SK-N-SH treated with all-trans-retinoic acid at 6 μM for 48 hours (cell line): Measurements from ENCODE around the gene AP5Z1.

Source experiments
- ATAC-seq: fragments of 200-7000 bp; cut with Tn5 transposase; 3 replicates; pipeline ENCODE4 v1.9.1; 2020; ENCODE audit warnings: mild to moderate bottlenecking, moderate library complexity
- ARNTL ChIP-seq: fragments of 450-650 bp; formaldehyde crosslinking; IDR thresholded peaks from 2 replicates; pipeline ENCODE4 v1.5.0; 2020; ENCODE audit warnings: low read depth, mild to moderate bottlenecking, moderate library complexity, borderline replicate concordance
- BACH2 ChIP-seq: fragments of 250-450 bp; sonication (Bioruptor Pico); IDR thresholded peaks from 2 replicates; pipeline ENCODE4 v1.9.0; 2021; ENCODE audit warnings: mild to moderate bottlenecking, borderline replicate concordance
- CREB5 ChIP-seq: fragments of 250-450 bp; sonication (Bioruptor Pico); IDR thresholded peaks from 2 replicates; pipeline ENCODE4 v1.5.1; 2020; ENCODE audit warnings: low read depth, mild to moderate bottlenecking, moderate library complexity
- CSDC2 ChIP-seq: fragments of 250-450 bp; sonication (Bioruptor Pico); IDR thresholded peaks from 2 replicates; pipeline ENCODE4 v1.5.0; 2020; ENCODE audit warnings: mild to moderate bottlenecking, moderate library complexity
- ESRRG ChIP-seq: fragments of 250-450 bp; sonication (Bioruptor Pico); IDR thresholded peaks from 2 replicates; pipeline ENCODE4 v1.6.1; 2021; ENCODE audit warnings: mild to moderate bottlenecking
- ISL1 ChIP-seq: fragments of 250-450 bp; sonication (Bioruptor Pico); IDR thresholded peaks from 2 replicates; pipeline ENCODE4 v2.1.2; 2022; ENCODE audit warnings: mild to moderate bottlenecking, moderate library complexity
- PATZ1 ChIP-seq: fragments of 250-450 bp; sonication (Bioruptor Pico); IDR thresholded peaks from 2 replicates; pipeline ENCODE4 v1.8.0; 2020; ENCODE audit warnings: mild to moderate bottlenecking, moderate library complexity, borderline replicate concordance
- PPARA ChIP-seq: fragments of 250-450 bp; sonication (Bioruptor Pico); IDR thresholded peaks from 2 replicates; pipeline ENCODE4 v1.5.0; 2020; ENCODE audit warnings: mild to moderate bottlenecking, borderline replicate concordance
- RARB ChIP-seq: fragments of 250-450 bp; sonication (Bioruptor Pico); IDR thresholded peaks from 2 replicates; pipeline ENCODE4 v1.8.0; 2021; ENCODE audit warnings: mild to moderate bottlenecking, moderate library complexity
- SNAI2 ChIP-seq: fragments of 250-450 bp; sonication (Bioruptor Pico); IDR thresholded peaks from 2 replicates; pipeline ENCODE4 v1.5.0; 2020; ENCODE audit warnings: mild to moderate bottlenecking, moderate library complexity
- TCF4 ChIP-seq: fragments of 250-450 bp; sonication (Bioruptor Pico); IDR thresholded peaks from 2 replicates; pipeline ENCODE4 v1.8.0; 2021; ENCODE audit warnings: mild to moderate bottlenecking, moderate library complexity, borderline replicate concordance
- TOX ChIP-seq: fragments of 250-450 bp; sonication (Bioruptor Pico); IDR thresholded peaks from 2 replicates; pipeline ENCODE4 v1.8.0; 2021; ENCODE audit warnings: mild to moderate bottlenecking, moderate library complexity, borderline replicate concordance
- TSHZ2 ChIP-seq: fragments of 250-450 bp; sonication (Bioruptor Pico); IDR thresholded peaks from 2 replicates; pipeline ENCODE4 v1.5.0; 2020; ENCODE audit warnings: mild to moderate bottlenecking, moderate library complexity
- ZC3H10 ChIP-seq: fragments of 250-450 bp; sonication (Bioruptor Pico); IDR thresholded peaks from 2 replicates; pipeline ENCODE4 v1.5.1; 2021; ENCODE audit warnings: mild to moderate bottlenecking, moderate library complexity
- ZFP3 ChIP-seq: fragments of 250-450 bp; sonication (Bioruptor Pico); IDR thresholded peaks from 2 replicates; pipeline ENCODE4 v1.5.0; 2020; ENCODE audit warnings: mild to moderate bottlenecking, moderate library complexity
- ZFP30 ChIP-seq: fragments of 450-650 bp; formaldehyde crosslinking; IDR thresholded peaks from 2 replicates; pipeline ENCODE4 v1.5.0; 2022; ENCODE audit warnings: mild to moderate bottlenecking, moderate library complexity
- ZNF565 ChIP-seq: fragments of 450-650 bp; formaldehyde crosslinking; conservative IDR thresholded peaks from 2 replicates; pipeline ENCODE4 v1.5.0; 2020; ENCODE audit warnings: low read depth, mild to moderate bottlenecking, moderate library complexity
- ZNF70 ChIP-seq: fragments of 450-650 bp; formaldehyde crosslinking; IDR thresholded peaks from 2 replicates; pipeline ENCODE4 v1.5.0; 2020; ENCODE audit warnings: mild to moderate bottlenecking, moderate library complexity
- TF ChIP-seq, protein P1 (sequence below): fragments of 250-450 bp; sonication (Bioruptor Pico); IDR thresholded peaks from 2 replicates; pipeline ENCODE4 v1.8.0; 2021; ENCODE audit warnings: low read depth, mild to moderate bottlenecking, moderate library complexity, borderline replicate concordance
- TF ChIP-seq, protein P2 (sequence below): fragments of 250-450 bp; sonication (Bioruptor Pico); IDR thresholded peaks from 2 replicates; pipeline ENCODE4 v1.5.1; 2021; ENCODE audit warnings: mild to moderate bottlenecking, moderate library complexity

The AP5Z1 gene

GRCh38 chr7:4772306-4772705 is 3.1 kb upstream of the AP5Z1 start (continued):
- TF ChIP-seq TSHZ2 (CRISPR knock-in tag) = no peak
- no peak for TF ChIP-seq ARNTL (CRISPR knock-in tag)

- no peak for TF ChIP-seq ZNF565
- TF ChIP-seq, protein P1, sequence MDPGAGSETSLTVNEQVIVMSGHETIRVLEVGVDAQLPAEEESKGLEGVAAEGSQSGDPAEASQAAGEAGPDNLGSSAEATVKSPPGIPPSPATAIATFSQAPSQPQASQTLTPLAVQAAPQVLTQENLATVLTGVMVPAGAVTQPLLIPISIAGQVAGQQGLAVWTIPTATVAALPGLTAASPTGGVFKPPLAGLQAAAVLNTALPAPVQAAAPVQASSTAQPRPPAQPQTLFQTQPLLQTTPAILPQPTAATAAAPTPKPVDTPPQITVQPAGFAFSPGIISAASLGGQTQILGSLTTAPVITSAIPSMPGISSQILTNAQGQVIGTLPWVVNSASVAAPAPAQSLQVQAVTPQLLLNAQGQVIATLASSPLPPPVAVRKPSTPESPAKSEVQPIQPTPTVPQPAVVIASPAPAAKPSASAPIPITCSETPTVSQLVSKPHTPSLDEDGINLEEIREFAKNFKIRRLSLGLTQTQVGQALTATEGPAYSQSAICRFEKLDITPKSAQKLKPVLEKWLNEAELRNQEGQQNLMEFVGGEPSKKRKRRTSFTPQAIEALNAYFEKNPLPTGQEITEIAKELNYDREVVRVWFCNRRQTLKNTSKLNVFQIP (CRISPR knock-in tag) = no peak
- no peak for TF ChIP-seq RARB (CRISPR knock-in tag)
- TF ChIP-seq, all 23 proteins: peak for 0
- ATAC-seq = no peak
Measured at GRCh38 chr7:4774007-4774406, 1.4 kb upstream of the AP5Z1 start.

- peak; percentile 77 for ATAC-seq
- no peak for TF ChIP-seq TSHZ2 (CRISPR knock-in tag)
- no peak for TF ChIP-seq ZNF70 (CRISPR knock-in tag)
- TF ChIP-seq CREB5 (CRISPR knock-in tag) = no peak
- TF ChIP-seq ZFP3 (CRISPR knock-in tag) = no peak
- TF ChIP-seq ESRRG (CRISPR knock-in tag) = no peak
- no peak for TF ChIP-seq ZNF565
- TF ChIP-seq BACH2 (CRISPR knock-in tag) = no peak
- no peak for TF ChIP-seq TCF4 (CRISPR knock-in tag)
- TF ChIP-seq, protein P2, sequence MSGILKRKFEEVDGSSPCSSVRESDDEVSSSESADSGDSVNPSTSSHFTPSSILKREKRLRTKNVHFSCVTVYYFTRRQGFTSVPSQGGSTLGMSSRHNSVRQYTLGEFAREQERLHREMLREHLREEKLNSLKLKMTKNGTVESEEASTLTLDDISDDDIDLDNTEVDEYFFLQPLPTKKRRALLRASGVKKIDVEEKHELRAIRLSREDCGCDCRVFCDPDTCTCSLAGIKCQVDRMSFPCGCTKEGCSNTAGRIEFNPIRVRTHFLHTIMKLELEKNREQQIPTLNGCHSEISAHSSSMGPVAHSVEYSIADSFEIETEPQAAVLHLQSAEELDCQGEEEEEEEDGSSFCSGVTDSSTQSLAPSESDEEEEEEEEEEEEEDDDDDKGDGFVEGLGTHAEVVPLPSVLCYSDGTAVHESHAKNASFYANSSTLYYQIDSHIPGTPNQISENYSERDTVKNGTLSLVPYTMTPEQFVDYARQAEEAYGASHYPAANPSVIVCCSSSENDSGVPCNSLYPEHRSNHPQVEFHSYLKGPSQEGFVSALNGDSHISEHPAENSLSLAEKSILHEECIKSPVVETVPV (CRISPR knock-in tag) = no peak
- no peak for TF ChIP-seq PATZ1
- no peak for TF ChIP-seq ISL1
- TF ChIP-seq CSDC2 (CRISPR knock-in tag) = no peak
- no peak for TF ChIP-seq TOX (CRISPR knock-in tag)
- no peak for TF ChIP-seq ZFP30 (CRISPR knock-in tag)
- TF ChIP-seq SNAI2 (CRISPR knock-in tag) = no peak
- no peak for TF ChIP-seq ZC3H10 (CRISPR knock-in tag)
- no peak for TF ChIP-seq PPARA (CRISPR knock-in tag)
- TF ChIP-seq ARNTL (CRISPR knock-in tag) = no peak
- no peak for TF ChIP-seq RARB (CRISPR knock-in tag)
Measured at GRCh38 chr7:4774658-4775249, 669 bp upstream of the AP5Z1 start.
